ENCODE results near the gene RTP5.
A peak's percentile ranks its signal among the peaks of the same experiment; 100 is the strongest.

Gene RTP5

GRCh38 chr2:241844066-241844728, 25.3 kb upstream of the RTP5 start:
- DNase-seq: peak; percentile 89 to 91

DNA sequence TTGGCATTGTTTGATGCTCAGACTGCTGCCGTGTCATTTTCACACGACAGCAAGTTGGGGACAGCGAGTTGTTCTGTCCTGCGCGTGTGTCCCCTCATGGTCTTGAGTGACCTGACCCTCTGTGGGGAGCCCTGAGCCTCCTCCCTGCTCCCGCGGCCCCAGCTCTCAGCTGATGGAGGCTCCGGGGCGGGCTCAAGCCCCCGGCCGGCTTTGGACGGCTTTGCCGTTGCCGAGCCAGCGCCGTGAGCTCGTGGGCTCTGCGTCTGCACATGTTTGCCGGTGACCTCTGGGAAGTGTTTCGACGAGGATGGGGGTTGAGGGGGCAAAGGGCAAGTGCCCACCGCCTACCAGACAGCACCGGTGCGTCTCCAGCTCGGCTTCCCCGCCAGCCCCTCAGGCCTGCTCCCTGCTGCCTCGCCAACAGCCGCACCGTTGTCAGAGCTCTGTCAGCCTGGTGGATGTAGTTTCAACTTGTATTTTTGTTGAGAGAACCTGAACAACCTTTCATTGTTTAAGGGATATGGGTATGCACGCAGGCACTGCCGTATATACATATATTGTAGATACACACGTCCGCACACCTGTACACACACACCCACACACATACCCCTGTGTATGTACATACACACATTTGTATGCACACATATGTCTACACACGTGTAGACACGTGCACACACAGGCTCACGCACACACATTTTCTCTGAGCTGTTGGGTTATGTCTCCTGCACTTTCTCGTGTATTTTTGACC, 24.5 kb upstream of the RTP5 start:
- no peak for DNase-seq

- DNase-seq: no peak
These were observed 23.1 kb upstream of the RTP5 start for GRCh38 chr2:241846406-241846805.

- DNase-seq: no peak
These were observed 20.5 kb upstream of the RTP5 start for GRCh38 chr2:241848761-241849615.

GRCh38 chr2:241849616-241850543, 19.6 kb upstream of the RTP5 start:
- no peak for DNase-seq

- DNase-seq: no peak
These were observed 18.8 kb upstream of the RTP5 start for GRCh38 chr2:241850544-241851324.

DNA sequence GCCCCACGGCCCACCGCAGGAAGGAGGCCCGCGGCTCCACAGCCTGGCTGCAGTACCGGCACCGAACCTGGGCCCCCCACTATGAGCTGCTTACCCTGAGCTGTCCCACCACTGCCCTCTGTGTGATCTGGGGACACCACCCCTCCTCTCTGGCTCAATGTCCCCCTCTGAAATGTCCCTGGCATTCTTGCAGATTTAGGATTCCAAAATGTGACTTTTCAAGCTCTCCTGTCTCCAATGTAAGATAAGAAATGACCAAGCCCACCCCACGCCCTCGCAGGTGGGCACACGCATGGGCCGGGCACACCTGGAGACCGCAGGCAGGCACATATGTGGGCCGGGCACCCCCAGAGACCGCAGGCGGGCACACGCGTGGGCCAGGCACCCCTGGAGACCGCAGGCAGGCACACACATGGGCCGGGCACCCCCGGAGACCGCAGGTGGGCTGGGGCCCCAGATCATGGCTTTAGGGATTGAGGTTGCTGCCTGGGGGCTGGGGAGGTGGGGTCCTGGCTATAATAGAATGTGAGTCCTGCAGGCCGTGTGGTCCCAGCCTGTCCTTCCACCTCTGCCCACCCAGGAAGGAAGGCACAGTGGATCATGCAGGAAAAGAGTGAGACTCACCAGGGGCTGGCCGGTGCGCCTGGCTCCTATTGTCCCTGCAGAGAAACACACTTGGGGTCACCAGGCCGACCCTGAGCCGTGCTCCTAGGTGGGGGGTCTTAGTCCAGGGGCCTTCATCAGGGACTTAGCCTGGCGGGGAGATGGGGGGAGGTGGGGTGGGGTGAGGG, 18.0 kb upstream of the RTP5 start:
- DNase-seq: peak in 1 of 2 experiments; percentile 3

DNA sequence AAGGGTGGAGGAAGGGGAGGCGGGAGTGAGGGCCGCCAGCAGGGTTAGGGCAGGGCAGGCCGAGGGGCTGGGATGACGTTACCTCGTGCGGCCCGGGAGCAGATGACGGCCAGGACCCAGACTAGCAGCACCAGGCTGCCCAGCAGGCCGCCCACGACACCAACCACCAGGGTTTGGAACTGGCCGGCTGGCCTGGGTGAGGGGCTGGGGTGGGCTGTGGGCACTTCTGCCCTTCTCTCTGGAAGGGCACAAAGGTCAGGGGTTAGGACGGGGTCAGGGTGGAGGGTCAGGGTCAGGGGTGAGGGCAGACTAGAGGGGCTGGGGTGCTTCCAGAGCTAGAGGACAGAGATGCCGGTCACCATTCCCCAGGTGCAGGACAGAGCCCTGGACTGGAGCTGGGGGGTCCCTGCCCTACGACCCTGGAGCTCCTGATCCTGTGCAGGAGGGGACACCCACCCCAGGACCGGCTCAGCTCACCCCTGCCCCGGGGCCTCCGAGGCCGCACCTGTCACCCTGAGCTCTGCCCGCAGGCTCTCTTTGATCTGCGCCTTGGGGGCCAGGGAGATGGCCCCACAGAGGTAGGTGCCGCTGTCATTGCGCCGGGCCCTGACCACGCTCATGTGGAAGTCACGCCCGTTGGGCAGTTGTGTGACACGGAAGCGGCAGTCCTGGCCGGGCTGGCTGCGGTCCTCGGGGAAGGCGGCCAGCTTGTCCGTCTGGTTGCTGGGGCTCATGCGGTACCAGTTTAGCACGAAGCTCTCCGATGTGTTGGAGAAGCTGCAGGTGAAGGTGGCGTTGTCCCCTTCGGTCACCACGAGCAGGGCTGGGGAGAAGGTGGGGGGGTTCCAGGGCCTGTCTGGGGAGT, 17.2 kb upstream of the RTP5 start:
- peak; percentile 0 to 2 for DNase-seq

GRCh38 chr2:241852981-241853631, 16.4 kb upstream of the RTP5 start:
- DNase-seq: peak; percentile 0 to 4

- peak; percentile 26 to 33 for DNase-seq
These were observed 15.7 kb upstream of the RTP5 start for GRCh38 chr2:241853651-241854341.

DNA sequence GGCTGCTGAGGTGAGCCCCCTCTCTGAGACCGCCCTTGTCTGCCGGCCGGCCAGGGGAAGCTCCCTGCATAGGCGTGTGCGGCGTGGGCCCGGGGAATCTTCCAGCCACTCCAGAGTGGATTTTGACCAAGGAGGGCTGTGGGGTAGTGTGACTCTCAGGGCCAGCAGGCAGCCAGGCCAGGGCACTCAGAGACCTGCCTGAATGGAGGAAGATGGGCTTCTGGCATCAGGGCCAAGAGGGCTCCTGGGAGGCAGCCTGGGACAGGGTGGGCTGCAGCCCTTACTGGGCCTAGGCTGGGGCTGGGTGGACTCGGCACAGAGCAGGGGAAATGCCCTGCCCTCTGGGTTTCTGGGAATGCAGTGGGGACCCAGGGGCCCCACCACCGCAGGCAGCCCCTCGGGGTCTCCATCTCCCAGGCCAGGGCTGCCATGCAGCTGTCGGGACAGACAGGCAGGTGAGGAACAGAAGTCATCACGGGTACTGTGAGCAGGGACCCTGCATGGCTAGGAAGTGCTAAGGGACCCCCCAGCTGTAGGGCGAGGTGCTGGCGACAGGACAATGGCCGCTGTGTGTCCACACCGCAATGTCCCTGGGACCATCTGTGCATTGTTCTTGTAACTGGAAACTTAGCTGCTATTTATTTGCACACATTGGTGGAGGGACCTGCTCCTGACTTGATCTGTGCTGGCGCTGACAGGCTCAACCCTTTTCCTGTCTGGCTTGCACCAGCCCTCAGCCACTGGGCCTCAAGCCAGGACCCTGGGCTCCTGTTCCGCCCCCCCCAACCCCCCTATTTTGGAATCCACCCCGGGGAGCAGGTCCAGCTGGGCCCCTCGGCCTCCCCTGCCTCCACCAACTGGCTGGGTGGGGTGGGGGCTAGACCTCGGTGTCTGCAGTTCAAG, 14.9 kb upstream of the RTP5 start:
- DNase-seq: no peak

GRCh38 chr2:241855245-241855887, 14.2 kb upstream of the RTP5 start:
- DNase-seq: no peak

GRCh38 chr2:241855888-241856422, 13.6 kb upstream of the RTP5 start:
- no peak for DNase-seq

DNA sequence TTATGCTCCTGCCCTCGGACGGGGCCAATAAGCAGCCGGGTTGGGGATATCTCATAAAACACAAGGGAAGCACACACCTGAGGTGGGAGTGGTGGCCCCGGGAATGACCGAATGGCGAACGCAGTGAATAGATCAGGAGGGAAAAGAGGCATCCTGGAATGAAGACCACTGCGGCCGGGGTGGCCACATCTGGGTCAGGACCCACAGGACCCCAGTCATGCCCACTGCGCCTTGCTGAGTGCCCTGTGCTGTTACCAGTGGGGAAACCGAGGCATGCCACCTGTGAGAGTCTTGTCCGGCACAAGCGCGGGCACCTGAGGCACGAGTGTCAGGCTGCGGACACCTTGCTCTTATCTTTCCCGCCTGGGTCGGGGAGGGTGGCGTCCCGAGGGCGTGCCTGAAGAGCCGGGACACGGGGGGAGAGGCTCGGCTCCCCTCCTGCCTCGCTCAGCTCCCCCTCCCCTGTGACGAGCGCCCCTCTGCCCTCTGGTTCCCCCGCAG, 12.4 kb upstream of the RTP5 start:
- no peak for DNase-seq

- no peak for DNase-seq
These were observed 11.9 kb upstream of the RTP5 start for GRCh38 chr2:241857572-241858121.

Measured in activated CD4-positive, alpha-beta T cell treated with anti-CD3 and anti-CD28 coated beads, Interleukin-2, amount 50 U/mL, for 48 hours (primary cell).